Neural cell (in vitro differentiated cells): ENCODE measurements around the gene PLEKHF1.

Experiments
- CTCF ChIP-seq: fragments of 450-650 bp; IDR thresholded peaks from 2 replicates; pipeline ENCODE4 v1.5.1; 2014; ENCODE audit warnings: antibody characterized with exemption, mild to moderate bottlenecking, moderate library complexity; ENCODE audit not compliant: poor library complexity, severe bottlenecking
- EP300 ChIP-seq: fragments of 450-650 bp; conservative IDR thresholded peaks from 2 replicates; pipeline ENCODE4 v1.6.1; 2014; ENCODE audit warnings: antibody characterized with exemption, mild to moderate bottlenecking, moderate library complexity; ENCODE audit not compliant: poor library complexity, severe bottlenecking
- EZH2 ChIP-seq: fragments of 200-600, 300-800 bp; shearing (Covaris generic), sonication (generic); IDR thresholded peaks from 2 replicates; pipeline ENCODE4 v1.6.1; 2014; ENCODE audit warnings: antibody characterized with exemption, low read length, borderline replicate concordance, mild to moderate bottlenecking; ENCODE audit not compliant: insufficient read depth, poor library complexity, severe bottlenecking
- MXI1 ChIP-seq: fragments of 450-650 bp; conservative IDR thresholded peaks from 2 replicates; pipeline ENCODE4 v1.6.1; 2014; ENCODE audit warnings: antibody characterized with exemption, mild to moderate bottlenecking; ENCODE audit not compliant: poor library complexity, severe bottlenecking
- POLR2AphosphoS5 ChIP-seq: IDR thresholded peaks from 2 replicates; pipeline ENCODE4 v1.6.1; 2012
- RAD21 ChIP-seq: fragments of 450-650 bp; conservative IDR thresholded peaks from 2 replicates; pipeline ENCODE4 v1.6.1; 2014; ENCODE audit warnings: antibody characterized with exemption, mild to moderate bottlenecking, moderate library complexity
- REST ChIP-seq: IDR thresholded peaks from 2 replicates; pipeline ENCODE4 v1.6.1; 2012; ENCODE audit warnings: borderline replicate concordance
- SMC3 ChIP-seq: fragments of 450-650 bp; conservative IDR thresholded peaks from 2 replicates; pipeline ENCODE4 v1.6.1; 2014; ENCODE audit warnings: antibody characterized with exemption, mild to moderate bottlenecking, moderate library complexity; ENCODE audit not compliant: poor library complexity
- TAF1 ChIP-seq: IDR thresholded peaks from 2 replicates; pipeline ENCODE4 v1.6.1; 2012; ENCODE audit warnings: low read depth

GRCh38 chr19:29629836-29630534, 35.3 kb upstream of the PLEKHF1 start:
- TF ChIP-seq SMC3 (no peak), MXI1 (no peak), REST (no peak), CTCF (no peak), POLR2AphosphoS5 (no peak), EZH2 (no peak), TAF1 (no peak), EP300 (no peak), RAD21 (no peak)
